Neutrophil (primary cell): ENCODE measurements around the gene AP3B1.
"Not testable (repeated sequence)": the region's sequence is repeated elsewhere in the genome, so short reads cannot be mapped to it uniquely, and the experiment has no call there.

Source experiments
- H3K27ac ChIP-seq: fragments of 200-600 bp; sonication (generic); 2 replicates; pipeline ENCODE4 v1.5.1; 2016; ENCODE audit warnings: mild to moderate bottlenecking, moderate library complexity
- H3K27me3 ChIP-seq: fragments of 200-600 bp; sonication (generic); 2 replicates; pipeline ENCODE4 v1.6.0; 2016; ENCODE audit warnings: mild to moderate bottlenecking
- H3K36me3 ChIP-seq: fragments of 200-600 bp; sonication (generic); 2 replicates; pipeline ENCODE4 v1.5.1; 2017
- H3K4me1 ChIP-seq, 2 experiments: fragments of 200-600 bp in 1 of 2; sonication (generic) in 1 of 2; 1 replicate in 1 of 2; 2 replicates in 1 of 2; pipeline versions ENCODE4 v1.5.1 to v1.6.1; 2013 to 2016; ENCODE audit warnings: low read depth in 1 of 2, low read length in 1 of 2, mild to moderate bottlenecking in 1 of 2, moderate library complexity in 1 of 2; ENCODE audit not compliant: control insufficient read depth in 1 of 2, insufficient read depth in 1 of 2
- H3K4me3 ChIP-seq, 2 experiments: fragments of 200-600 bp in 1 of 2; sonication (generic) in 1 of 2; 1 replicate in 1 of 2; 2 replicates in 1 of 2; pipeline ENCODE4 v1.5.1; 2013 to 2016; ENCODE audit warnings: low read depth in 1 of 2, low read length in 1 of 2, mild to moderate bottlenecking in 1 of 2, moderate library complexity in 1 of 2
- H3K9me3 ChIP-seq: fragments of 200-600 bp; sonication (generic); 2 replicates; pipeline ENCODE4 v1.5.1; 2016
- TF ChIP-seq, protein P1 (sequence below): fragments of 200-600 bp; sonication (generic); IDR thresholded peaks from 2 replicates; pipeline ENCODE4 v1.5.1; 2016; ENCODE audit warnings: antibody characterized with exemption

AP3B1 gene

DNA sequence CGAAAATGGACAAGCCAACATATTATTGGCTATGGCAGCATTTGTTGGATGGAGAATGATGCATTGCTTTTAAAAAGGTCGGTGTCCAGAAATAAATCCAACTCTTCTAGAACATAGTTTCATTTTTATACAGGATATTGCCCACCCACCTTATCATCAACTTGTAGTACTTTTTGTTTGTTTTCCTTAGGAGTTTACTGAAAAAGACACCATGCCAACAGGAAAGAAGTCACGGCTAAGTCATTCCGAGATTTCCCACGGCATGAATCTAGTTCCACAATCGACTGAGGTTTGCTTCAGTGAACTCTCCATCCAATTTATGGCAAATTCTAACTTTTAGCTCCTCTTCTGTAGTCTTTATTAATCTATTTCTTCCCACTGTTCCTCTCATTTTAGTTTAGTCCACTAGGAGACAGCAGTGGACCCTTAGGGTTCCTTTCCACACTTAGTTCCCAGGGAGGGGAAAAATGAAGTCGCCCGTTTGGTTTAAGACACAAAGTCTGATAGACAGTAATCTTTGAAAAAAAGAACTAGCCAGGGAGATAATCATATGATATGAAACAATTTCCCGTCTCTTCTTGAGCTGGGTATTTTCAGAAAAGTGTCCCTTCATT is 237.5 kb downstream of the AP3B1 start:
- Histone ChIP-seq H3K36me3 (peaks cover 5% of the 10 kb centered on the region), H3K4me1 (no peaks in the 10 kb centered on the region), H3K27me3 (no peaks in the 10 kb centered on the region), H3K27ac (no peak overlapping the region), H3K4me3 (no peak overlapping the region), H3K9me3 (no peaks in the 10 kb centered on the region)
- TF ChIP-seq, protein P1, sequence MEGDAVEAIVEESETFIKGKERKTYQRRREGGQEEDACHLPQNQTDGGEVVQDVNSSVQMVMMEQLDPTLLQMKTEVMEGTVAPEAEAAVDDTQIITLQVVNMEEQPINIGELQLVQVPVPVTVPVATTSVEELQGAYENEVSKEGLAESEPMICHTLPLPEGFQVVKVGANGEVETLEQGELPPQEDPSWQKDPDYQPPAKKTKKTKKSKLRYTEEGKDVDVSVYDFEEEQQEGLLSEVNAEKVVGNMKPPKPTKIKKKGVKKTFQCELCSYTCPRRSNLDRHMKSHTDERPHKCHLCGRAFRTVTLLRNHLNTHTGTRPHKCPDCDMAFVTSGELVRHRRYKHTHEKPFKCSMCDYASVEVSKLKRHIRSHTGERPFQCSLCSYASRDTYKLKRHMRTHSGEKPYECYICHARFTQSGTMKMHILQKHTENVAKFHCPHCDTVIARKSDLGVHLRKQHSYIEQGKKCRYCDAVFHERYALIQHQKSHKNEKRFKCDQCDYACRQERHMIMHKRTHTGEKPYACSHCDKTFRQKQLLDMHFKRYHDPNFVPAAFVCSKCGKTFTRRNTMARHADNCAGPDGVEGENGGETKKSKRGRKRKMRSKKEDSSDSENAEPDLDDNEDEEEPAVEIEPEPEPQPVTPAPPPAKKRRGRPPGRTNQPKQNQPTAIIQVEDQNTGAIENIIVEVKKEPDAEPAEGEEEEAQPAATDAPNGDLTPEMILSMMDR = no peak

DNA sequence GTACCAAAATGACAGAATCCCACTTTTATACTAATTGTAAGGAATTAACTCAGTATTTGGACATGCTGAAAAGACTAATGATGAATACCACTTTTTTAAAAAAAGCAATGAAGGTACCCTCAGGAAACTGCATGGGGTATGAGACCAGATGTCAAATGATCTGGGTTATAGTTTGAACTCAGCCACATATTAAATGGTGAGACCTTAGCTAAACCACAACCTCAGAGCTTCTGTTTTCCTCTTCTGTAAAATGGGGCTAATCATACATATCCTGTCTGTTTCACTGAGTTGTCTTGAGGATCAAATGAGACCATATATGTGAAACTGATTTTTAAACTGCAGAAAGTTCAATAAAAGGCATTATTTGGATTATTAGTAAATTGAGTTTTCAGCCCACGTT is 238.4 kb downstream of the AP3B1 start:
- H3K4me3 ChIP-seq = no peak overlapping the region
- H3K27ac ChIP-seq = no peak overlapping the region
- no peaks in the 10 kb centered on the region for H3K27me3 ChIP-seq
- H3K4me1 ChIP-seq = no peaks in the 10 kb centered on the region
- no peaks in the 10 kb centered on the region for H3K9me3 ChIP-seq
- H3K36me3 ChIP-seq = peaks cover 5% of the 10 kb centered on the region
- TF ChIP-seq, protein P1 = no peak

DNA sequence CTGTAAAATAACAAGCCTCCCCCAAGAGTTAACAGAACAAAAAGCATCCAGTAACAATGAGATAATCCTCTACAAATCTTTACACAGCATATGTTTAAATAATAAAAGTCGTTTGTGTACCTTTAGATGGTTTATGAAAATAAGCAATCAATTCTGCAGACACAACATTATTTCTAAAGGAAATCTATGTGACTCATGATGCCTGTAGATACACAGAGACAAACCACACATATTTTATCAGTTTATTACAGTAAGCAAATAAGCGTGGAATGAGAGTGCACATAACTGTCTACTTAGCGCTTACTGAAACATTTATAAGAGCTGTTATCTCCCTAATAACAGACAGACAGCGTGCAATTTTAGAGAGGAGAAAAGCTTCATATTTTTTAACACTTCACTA is 243.6 kb downstream of the AP3B1 start:
- H3K36me3 ChIP-seq = no peaks in the 10 kb centered on the region
- TF ChIP-seq, protein P1 = no peak
- no peak overlapping the region for H3K4me3 ChIP-seq
- no peaks in the 10 kb centered on the region for H3K9me3 ChIP-seq
- no peaks in the 10 kb centered on the region for H3K27me3 ChIP-seq
- H3K27ac ChIP-seq = no peak overlapping the region
- no peaks in the 10 kb centered on the region for H3K4me1 ChIP-seq

DNA sequence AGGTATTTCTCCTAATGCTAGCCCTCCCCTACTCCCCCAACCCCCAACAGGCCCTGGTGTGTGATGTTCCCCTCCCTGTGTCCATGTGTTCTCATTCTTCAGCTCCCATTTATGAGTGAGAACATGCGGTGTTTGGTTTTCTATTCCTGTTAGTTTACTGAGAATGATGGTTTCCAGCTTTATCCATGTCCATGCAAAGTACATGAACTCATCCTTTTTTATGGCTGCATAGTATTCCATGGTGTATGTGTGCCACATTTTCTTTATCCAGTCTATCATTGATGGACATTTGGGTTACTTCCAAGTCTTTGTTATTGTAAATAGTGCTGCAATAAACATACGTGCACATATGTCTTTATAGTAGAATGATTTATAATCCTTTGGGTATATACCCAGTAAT is 247.7 kb downstream of the AP3B1 start:
- not testable (repeated sequence) for H3K27ac ChIP-seq

DNA sequence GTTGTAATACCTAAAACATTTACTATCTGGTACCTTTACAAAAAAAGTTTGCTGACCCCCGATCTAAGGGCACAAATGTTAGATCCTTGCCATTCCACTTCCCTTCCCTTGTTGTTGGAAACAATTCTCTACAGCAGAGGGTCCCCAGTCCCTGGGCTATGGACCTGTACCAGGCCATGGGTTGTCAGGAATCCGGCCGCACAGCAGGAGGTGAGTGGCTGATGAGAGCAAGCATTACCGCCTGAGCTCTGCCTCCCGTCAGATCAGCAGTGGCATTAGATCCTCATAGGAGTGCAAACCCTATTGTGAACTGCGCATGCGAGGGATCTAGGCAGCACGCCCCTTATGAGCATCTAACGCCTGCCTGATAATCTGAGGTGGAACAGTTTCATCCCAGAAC is 248.5 kb downstream of the AP3B1 start:
- Histone ChIP-seq H3K36me3 (no peaks in the 10 kb centered on the region), H3K9me3 (no peaks in the 10 kb centered on the region), H3K27me3 (no peaks in the 10 kb centered on the region), H3K27ac (no peak overlapping the region), H3K4me1 (no peaks in the 10 kb centered on the region), H3K4me3 (no peak overlapping the region)
- TF ChIP-seq, protein P1 = no peak

More for the DNA sequence above, 247.7 kb downstream of the AP3B1 start:
- not testable (repeated sequence) for H3K36me3 ChIP-seq, H3K4me3 ChIP-seq, H3K27me3 ChIP-seq, H3K4me1 ChIP-seq, H3K9me3 ChIP-seq

DNA sequence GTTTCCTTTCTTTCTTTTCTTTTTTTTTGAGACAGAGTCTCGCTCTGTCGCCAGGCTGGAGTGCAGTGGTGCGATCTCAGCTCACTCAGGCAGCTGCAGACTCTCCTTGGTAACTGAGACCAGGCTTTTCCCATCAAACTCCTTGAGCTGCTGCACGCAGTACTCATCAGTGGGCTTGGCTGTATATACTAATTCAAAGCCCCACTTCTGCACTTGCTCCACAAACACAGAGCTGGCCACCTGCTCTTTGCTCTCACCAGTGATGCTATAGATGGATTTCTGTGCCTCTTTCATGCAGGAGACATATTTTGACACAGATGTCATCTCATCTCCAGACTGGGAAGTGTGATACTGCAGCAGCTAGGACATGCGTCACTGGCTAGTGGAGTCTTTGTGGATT is 252.7 kb downstream of the AP3B1 start:
- H3K27me3 ChIP-seq = no peaks in the 10 kb centered on the region
- TF ChIP-seq, protein P1 = no peak
- H3K4me3 ChIP-seq = no peak overlapping the region
- no peaks in the 10 kb centered on the region for H3K4me1 ChIP-seq
- H3K36me3 ChIP-seq = peaks cover 17% of the 10 kb centered on the region
- H3K9me3 ChIP-seq = no peaks in the 10 kb centered on the region
- H3K27ac ChIP-seq = no peak overlapping the region
